DMS153 treated with DMSO at 0.1 percent for 48 hours (cell line): ENCODE measurements around the gene PLOD1.

ENCODE experiments used
- DNase-seq: peaks from one replicate; lab custom pipeline; 2025; ENCODE audit not compliant: unreplicated experiment; lab: John Stamatoyannopoulos, UW

The PLOD1 gene

DNA sequence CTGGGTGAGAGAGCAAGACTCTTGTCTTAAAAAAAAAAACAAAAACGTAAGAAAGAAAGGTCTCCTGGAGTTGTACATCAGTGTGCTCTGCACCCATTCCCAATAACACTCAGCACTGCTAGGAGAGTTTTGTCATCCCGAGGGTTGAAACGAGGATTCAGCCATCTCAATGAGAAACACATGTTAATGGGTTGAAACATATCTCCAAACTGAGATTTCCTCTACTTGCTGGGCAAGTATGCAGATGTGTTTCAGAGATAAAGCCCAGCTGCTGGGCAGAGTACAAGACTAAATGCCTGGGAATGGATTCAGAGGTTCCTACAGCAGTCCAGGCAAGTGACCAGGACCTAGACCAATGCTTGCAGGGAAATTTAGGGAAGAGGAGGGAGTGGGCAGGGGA lies 43.1 kb downstream of the PLOD1 start:
- no peak for DNase-seq

DNA sequence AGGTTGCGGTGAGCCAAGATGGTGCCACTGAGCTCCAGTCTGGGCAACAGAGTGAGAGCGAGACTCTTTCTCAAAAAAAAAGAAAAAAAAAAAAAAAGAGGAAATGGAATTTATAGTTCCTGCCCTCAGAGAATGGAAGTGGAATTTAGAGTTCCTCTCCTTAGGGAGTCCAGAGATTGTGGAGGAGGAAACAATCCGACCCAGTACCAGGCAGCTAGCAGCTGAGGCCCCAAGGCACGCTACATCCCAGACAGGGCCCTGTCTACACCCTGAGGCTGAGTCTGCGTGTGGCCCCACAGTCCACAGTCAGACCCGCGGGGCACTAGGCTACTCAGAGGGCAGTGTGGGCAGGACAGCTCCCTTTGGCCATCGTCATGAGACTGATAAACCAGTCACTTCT lies 43.8 kb downstream of the PLOD1 start:
- no peak for DNase-seq

DNA sequence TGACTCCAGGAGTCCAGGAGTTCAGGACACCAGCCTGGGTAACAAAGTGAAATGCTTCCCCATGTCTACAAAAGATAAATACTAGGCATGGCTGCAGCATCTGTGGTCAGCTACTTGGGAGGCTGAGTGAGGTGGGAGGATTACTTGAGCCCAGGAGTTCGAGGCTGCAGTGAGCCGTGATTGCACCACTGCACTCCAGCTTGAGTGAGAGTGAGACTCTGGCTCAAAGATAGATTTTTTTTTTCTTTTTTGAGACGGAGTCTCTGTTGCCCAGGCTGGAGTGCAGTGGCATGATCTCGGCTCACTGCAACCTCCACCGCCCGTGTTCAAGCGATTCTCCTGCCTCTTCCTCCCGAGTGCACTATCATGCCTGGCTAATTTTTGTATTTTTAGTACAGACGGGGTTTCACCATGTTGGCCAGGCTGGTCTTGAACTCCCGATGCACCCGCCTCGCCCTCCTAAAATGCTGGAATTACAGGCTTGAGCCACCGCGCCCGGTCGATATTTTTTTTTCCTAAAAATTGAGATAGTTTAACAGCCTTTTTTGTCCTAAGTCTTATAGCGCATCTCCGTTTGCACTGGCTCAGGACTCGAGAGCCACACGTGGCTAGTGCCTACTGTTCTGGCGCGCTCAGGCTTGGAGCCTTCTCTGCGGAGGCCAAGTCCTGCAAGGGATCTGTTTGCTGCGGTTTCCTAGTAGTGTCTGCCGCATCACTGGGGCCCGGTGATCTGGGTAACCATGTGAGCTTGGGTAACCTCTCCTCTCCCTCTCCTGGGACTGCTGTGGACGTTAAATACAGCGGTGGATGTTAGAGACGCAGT lies 44.7 kb downstream of the PLOD1 start:
- no peak for DNase-seq

DNA sequence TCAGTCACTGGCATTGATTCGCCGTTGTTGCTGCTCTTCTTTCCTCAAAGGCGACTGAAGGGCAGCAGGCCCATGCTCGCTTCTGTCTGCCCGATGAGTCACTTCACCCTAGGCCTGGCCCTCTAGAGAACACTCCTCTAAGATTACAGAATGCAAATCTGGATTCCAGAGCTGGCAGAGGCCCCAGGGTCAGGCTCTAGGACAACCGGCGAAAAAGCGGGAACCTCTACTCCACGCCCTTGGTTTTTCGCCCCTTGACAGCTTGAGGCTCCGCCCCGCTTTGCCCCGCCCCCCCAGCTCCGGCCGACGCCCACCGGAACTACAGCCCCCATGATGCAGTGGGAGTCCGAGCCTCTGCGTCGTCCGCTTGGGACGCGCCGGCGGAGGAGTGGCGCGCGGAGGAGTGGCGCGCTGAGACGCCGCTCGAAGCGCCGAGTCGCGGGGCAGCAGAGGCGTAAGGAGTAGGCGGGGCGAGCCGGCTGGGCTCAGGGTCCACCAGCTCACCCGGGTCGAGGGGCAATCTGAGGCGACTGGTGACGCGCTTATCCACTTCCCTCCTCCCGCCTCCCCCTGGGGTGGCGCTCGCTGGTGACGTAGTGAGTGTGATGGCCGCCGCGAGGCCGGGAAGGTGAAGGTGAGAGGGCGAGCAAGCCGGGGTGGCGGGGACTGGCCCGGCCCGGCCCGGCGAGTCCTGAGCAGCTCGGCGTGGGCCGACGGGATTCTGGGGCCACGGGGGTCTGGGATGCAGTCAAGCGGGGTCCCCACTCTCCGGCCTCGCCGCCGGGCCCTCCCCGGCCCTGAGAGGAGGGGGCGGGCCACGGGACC lies 45.5 kb downstream of the PLOD1 start, which contains the start of gene MFN2:
Gene MFN2, plus strand, starts transcription at position 594 of the 825 bp plus-strand sequence. CDS start 8,725 bp downstream, outside the sequence.
- peak; percentile 98 for DNase-seq

DNA sequence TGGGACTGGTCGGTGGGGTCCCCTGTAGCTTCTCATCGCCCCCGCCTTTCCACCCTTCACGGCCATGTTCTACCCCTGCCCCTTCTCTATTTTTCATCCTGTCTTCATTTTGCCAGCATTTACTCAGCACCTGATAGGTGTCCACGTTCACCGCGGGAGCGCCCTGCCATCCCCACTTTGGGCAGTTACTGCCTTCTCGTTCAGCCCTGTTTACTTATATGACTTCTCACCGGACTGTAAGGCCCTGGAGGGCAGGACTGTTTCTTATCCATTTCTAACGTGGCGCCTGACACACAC lies 46.1 kb downstream of the PLOD1 start:
- DNase-seq = no peak

DNA sequence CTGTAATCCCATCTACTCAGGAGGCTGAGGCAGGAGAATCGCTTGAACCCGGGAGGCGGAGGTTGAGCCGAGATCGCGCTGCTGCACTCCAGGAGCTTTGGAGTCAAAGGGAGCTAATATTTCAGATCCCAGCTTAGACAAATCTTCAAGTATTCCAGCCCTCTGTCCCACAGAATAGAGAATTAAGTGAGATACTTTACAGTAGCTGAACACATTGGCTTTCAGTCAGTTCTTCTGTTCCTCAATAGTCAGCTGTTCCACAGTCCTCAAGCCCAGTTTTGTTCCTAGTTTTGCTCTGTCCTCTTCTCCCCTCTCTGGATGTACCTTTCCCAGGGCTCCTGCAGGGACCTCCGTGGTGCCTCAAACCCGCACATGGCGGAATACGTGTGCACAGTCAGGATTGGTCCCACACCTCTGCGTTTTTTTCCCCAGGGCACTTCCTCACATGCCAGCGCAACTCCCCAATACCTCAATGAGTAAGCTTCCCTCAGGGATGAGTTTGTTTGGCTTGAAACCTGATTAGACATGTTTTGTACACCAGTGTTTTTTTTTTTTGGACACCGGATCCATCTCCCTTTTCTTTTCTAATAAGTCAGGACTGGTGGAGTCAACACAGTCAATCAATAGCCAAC lies 47.0 kb downstream of the PLOD1 start:
- DNase-seq = no peak

DNA sequence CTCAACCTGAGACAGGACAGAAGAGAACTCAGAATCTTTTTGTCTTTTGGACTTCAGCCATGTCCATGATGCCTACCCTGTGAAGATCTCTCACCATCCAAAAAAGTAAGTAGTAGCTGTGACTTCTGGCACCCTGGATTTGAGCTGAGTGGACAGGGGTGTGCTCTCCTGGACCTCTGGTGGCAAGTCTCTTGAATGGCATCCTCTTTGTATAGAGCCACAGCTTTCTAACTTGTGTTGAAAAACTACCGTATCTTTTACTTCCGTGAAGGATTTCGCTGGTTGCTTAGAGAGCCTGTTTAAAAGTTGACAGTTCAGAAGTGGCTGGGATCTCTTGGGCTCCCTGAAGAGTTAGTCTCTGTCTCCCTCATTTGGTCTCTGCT lies 47.5 kb downstream of the PLOD1 start:
- no peak for DNase-seq

DNA sequence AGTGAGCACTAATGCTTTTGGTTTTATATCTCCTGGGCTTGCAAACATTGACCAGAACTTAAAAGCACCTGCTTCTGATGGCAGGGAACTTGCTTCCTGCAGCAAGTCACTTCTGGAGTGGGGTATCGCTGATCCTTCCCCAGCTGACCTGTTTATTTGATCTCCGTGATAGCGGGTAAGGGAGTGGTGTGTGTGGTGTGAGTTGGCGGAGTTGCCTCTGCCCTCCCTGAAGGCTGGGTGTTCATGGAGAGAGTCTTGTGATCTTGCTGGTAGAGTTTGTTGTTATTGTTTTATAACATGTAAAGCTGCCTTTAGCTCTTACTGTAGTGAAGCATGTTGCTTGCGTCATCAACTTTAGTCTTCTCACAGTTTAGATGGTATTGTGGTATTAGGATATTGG lies 49.6 kb downstream of the PLOD1 start:
- no peak for DNase-seq

DNA sequence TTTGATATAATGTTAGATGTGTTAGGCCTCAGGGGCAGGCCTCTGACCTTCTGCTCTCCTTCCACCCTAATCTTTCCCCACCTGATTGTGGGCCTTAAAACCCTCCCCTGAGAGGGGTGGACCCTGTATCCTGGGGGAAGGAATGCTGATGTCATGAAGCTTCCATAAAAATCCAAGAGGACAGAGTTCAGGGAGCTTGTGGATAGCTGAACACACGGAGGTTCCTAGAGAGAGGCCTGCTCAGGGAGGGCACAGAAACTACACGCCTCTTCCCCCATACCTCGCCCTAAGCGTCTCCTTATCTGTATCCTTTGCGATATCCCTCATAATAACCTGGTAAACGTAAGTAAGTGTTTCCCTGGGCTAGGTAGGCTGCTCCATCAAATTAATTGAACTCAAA lies 50.1 kb downstream of the PLOD1 start:
- no peak for DNase-seq

DNA sequence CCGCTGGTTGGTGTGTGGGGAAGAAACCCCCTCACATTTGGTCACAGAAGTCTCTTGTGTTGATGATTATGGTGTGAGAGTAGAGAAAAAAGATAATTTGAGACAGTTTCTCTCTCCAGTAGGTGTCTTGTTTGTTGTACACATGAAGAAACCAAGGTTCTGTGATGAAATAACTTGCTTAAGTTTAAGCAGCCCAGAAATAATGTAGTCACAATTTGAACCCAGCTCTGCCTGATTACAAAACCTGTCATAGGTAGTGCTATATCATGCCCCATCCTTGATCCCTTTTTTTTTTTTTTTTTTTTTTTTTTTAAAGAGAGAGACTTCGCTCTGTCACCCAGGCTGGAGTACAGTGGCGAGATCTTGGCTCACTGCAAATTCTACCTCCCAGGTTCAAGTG lies 50.7 kb downstream of the PLOD1 start:
- DNase-seq = no peak

DNA sequence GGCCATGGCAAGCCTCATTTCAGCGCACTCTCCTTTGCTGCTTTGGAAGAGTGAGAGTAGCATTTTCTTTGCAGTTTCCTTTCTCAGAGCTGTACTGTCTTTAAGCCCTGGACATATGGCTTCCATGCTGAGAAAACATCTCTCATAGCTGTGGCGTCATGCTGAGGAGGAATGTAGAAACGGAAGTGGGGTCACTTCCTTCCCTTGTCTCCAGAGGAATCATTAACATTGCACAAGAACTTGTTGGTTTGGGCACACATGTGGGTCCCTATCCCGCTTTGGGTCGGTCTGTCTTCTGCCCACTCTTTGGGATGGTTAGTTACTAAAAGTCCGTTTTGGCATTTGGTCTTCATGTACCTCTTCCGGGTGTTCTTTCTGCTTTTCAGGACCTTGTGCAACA lies 51.3 kb downstream of the PLOD1 start:
- no peak for DNase-seq

DNA sequence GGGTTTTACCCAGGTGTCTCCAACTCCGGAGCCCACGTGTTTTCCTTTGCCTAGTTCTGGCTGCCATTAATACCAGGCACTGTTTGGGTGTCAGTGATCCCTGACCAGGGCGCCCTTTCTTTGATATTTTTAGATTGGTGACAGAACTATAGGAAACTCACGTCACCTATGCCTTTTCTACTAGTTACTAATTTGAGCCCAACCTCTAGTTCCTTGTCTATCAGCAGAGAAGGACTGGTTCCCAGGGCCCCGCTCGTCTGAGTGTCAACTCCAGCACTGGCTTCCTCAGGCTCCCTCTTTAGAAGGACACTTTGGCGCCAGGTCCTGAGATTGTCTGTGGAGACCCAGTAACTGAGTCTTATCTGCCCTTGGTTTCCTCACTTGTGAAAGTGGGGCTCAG lies 55.2 kb downstream of the PLOD1 start:
- DNase-seq = no peak

DNA sequence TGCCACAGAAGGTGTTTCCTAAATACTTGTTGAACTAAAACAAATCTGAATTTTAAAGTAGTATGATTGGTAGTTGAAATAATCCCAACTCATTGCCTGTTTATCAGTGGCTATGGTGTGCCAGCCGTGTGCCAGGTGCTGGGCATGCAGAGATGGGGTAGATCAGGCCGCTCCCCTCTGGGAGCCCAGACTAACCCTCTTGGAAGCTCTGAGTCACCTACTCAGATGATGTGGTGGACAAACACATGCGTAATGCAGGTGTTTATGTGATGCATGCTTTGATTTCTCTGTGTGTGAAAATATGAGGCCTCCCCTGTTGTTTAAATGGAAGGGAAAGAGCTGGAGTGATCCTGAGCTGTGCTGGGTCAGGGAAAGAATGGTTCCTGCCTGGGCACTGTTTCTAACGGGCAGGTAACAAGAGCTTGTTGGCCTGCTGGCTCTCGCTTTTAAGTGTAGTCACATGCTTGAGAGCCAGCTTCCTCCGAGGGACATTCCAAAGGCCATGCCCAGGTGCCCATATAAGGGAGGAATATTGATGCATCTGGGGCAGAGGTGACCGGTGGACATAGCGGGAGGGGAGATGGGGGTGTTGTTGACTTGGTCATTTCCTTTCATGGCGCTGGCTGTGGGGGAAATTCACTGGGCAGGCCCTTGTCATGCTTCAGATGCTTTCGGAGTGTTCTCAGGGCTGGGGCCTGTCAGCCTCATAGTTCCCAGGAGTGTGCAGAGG lies 56.0 kb downstream of the PLOD1 start:
- DNase-seq = no peak

DNA sequence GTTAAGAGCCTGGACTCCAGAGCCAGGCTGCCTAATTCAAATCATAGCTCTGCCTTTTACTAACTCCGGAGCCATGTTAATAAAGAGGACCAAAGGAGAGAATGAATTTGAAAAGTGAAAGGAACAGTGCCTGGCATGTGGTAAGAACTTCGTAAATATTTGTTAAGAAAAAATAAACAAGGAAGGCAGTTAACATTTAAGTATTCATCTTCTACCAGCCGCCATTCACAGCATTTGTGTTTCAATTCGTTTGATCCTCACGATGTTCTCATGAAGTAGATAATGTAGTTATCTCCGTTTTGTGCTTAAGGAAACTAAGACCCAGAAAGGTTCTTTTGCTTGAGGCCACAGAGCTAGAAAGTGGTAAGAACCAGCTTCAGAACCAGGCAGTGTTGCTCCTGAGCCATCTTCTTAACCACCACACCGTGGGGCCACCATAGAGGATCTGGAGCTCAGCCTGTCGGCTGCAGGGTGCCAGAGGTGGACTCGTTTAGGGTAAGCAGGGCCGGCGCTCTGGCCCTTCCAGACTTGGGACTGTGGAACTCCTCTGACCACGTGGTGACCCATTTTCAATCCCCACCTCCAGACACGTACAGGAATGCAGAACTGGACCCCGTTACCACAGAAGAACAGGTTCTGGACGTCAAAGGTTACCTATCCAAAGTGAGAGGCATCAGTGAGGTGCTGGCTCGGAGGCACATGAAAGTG lies 57.6 kb downstream of the PLOD1 start:
- no peak for DNase-seq

DNA sequence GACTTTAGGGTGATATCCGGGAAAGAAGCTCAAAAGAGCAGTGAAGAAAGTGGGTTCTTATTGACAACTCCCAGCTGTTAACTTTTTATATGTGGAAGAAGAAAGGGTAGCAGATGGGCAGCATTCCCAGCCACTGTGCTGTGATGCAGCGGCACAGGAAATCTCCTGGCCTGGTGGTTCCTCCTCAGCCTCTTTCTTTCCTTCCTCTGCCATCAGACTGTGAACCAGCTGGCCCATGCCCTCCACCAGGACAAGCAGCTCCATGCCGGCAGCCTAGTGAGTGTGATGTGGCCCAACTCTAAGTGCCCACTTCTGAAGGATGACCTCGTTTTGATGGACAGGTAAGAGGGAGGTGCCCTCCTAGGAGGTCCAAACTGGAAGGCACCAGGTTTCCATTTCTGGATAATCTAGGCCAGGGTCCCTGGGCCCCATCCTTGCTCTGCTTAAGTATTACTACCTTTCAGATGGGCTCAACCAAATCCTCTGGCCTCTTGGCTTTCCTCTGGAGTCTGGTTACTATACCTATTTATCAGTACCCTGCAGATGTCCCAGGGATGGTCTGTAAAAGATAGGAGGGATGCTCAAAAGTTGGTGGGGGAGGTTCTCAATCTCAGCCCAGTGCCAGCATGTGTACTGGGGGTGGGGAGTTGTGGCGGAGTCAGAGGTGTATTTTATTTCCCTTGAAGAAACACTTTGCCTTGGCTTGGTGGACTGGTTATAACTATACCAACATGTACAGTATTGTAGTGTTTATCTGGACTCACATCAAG lies 62.7 kb downstream of the PLOD1 start:
- no peak for DNase-seq

DNA sequence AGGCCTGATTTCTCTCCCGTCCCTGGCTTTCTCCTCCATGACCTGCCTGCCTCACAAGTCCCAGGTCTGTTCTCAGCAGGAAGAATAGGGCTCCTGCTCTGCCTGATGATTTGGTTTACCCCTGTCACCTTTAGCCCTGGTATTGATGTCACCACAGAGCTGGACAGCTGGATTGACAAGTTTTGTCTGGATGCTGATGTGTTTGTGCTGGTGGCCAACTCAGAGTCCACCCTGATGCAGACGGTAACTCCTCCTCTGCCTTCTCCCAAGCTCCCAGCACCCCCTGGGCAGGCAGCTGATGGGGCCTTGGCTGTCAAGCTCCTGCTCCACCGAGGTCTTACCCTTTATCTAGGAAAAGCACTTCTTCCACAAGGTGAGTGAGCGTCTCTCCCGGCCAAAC lies 64.1 kb downstream of the PLOD1 start:
- DNase-seq = no peak

DNA sequence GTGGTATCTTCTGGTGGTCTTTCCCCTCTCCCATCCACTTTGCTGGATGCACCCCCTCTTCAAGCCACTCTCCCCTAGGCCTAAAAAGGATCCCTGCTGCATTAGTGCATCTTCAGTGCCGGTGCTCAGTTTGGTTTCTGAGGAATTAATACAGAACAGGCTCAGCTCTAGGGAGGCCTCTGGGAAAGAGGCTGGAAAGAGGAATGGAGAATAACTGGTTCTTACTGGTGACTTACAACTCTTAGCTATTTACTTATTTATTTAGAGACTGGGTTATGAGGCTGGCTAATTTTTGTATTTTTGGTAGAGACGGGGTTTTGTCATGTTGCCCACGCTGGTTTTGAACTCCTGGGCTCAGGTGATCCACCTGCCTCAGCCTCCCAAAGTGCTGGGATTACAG lies 64.7 kb downstream of the PLOD1 start:
- no peak for DNase-seq

DNA sequence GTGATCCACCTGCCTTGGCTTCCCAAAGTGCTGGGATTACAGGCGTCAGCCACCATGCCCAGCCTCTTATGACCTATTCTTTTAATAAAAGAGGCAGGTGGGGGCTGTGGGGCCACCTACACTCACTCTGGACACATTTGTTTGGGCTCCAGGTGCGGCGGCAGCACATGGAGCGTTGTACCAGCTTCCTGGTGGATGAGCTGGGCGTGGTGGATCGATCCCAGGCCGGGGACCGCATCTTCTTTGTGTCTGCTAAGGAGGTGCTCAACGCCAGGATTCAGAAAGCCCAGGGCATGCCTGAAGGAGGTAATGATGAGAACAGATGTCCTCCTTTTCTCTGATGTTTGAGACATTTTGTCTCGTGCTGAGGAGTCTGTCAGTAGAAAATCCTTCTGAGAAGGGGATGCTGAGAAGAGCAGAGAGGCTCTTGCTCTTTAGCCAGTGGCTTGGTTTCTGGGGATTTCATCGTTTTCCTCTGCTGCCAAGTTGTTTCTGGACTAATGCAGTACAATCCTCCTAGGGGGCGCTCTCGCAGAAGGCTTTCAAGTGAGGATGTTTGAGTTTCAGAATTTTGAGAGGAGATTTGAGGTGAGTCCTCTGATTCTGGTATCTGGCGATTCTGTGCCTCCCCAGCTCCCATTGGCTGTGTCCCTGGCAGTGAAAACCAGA lies 66.9 kb downstream of the PLOD1 start:
- DNase-seq = no peak

DNA sequence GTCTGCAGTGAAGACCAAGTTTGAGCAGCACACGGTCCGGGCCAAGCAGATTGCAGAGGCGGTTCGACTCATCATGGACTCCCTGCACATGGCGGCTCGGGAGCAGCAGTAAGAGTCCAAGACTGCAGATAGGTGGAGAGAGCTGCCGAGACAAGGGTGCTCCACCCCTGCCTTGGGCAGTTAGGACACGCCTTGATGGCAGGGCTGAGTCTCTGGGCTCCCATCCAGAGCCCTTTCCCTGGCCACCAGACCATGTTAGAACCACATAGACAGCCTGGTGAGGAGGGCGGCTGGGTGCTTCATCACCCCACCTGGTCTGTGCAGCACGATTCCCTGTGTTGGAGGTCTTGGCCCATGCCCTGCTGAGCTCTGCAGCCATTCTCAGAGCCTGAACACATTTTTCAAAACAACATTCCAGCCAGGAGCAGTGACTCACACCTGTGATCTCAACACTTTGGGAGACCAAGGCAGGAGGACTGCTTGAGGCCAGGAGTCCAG lies 67.5 kb downstream of the PLOD1 start:
- no peak for DNase-seq
